HG03432 (cell line): ENCODE results near the gene IL13RA1.
"Not testable (repeated sequence)": the region's sequence is repeated elsewhere in the genome, so short reads cannot be mapped to it uniquely, and the experiment has no call there.

ENCODE experiments used
- ATAC-seq: cut with Tn5 transposase; IDR thresholded peaks from one replicate; pipeline ENCODE4 v1.9.1; 2021; ENCODE audit warnings: mild to moderate bottlenecking, moderate library complexity; ENCODE audit not compliant: unreplicated experiment

IL13RA1 gene

DNA sequence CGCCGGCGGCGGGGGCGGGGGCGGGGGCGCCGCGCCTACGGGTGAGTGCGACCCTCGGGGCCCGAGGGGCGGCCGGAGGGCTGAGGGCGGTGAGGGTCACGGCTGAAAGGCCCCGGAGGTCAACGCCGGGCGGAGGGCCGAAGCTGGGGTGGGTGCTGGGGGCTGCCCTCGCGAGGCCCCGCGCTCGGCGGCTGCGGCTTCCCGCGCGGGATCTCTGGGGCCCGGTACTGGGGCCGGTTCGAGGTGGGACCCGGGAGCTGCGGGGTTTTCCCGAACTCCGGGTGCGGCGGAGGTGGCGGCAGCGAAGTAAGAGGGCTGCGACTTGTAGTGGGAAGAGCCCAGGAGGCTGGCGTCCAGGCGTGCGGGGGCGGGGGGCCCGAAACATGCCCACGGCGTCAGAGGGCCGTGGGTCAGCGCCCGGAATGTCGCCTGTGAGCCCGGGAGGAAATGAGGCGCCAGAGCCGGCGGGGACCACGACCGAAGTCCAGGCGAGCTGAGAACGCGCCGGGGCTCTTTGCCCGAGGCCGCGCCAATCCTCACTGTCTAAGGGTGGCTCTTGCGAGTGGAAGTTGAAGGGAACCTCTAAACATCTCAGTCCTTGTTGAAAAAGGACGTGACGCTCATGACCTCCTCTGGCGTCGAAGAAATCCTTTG, 407 bp downstream of the IL13RA1 start:
- peak; percentile 17 for ATAC-seq

- no peak for ATAC-seq
Measured at GRCh38 chrX:118729042-118729652, 1.7 kb downstream of the IL13RA1 start.

DNA sequence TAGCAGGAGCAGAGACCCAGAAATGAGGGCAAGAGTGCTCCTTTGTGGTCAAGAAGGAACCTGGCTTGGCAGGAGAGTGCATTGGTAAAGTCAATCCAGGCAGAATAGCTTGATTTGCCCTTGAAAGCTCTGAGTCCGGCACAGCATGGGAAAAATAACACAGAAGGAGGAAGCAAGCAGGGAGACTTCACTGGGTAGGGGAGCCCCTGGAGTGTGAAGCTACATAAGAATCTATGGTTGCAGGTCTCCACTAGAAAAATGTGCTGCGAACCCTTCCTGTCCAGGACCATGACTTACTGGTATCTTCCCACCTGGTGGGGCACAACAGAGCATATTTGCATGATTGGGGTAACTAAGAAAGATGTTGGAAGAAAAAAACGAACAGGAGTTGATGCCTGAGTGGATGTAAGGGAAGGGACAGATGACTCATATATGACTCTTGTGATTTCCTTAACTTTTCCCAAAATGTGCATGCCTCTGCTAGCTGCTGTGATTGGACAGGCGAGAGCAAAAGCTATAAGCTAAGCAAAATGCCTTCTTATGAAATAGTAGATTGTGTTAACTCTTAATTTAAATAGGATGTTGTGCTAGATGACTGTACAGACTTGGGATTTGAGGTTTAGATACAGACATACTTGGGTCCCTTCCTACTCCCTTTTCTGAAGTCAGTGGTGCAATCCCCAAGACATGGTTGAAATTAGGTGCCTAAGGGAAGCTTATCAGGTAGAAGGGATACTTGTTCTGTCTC, 3.3 kb downstream of the IL13RA1 start:
- ATAC-seq: no peak

- not testable (repeated sequence) for ATAC-seq
Measured at GRCh38 chrX:118732551-118732950, 5.1 kb downstream of the IL13RA1 start.

- ATAC-seq: peak; percentile 65
Measured at GRCh38 chrX:118734909-118735308, 7.5 kb downstream of the IL13RA1 start.

DNA sequence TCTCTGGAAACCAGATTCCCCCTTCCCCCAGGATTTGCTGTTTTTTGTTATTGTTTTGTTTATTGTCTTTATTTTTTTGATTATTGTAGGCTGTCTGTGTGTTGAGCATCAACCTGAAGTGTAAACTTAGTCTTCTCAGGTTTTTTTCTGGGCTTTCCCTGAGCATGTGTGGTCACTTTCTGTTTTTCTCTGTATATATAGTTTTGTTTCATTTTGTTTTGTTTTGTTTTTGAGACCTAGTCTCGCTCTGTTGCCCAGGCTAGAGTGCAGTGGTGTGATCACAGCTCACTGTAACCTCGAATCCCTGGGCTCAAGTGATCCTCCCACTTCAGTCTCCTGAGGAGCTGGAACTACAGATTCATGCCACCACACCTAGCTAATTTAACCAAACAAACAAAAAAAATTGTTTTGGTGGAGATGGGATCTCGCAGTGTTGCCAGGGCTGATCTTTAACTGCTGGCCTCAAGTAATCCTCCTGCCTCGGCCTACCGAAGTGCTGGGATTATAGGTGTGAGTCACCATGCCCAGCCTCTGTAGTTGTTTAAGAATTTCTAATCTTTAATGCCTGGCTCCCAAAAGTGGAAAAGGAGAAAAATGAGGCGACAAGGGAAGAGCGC, 9.1 kb downstream of the IL13RA1 start:
- ATAC-seq: peak; percentile 83

DNA sequence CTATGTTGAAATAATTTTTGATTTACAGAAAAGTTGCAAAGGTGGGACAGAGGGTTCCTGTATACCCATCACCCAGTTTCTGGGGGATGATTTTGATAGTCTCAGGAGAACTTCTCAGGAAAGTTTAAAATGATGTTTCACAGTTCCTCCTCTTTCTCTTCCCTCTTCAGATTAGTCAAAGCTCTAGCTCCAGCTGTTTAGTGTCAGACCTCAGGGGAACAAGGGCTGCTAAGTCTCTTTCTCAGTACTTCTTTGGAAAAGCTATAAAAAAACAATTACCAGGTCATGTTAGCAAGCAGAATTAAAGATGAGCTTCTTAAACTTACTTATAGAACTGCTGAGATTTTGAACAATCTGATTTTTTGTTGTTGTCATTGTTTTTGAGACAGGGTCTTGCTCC, 12.2 kb downstream of the IL13RA1 start:
- no peak for ATAC-seq

DNA sequence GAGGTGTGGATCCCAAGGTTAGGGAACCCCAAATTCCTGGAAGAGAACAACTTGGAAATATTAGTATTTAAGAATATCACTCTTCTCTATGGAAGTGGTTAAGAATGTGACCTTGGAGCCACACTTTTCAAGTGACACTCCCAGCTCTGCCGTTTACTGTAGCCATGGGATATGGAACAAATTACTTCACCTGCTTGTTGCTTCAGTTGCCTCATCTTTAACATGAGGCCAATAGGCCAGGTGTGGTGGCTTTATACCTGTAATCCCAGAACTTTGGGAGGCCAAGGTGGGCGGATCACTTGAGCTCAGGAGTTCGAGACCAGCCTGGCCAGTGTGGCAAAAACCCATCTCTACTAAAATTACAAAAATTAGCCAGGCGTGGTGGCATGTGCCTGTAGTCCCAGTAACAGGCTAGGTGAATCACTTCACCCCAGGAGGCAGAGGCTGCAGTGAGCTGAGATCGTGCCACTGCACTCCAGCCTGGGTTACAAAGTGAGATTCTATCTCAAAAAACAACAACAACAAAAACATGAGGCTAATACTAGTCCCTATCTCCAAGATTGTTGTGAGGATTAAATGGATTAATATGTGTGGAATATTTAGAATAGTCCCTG, 13.0 kb downstream of the IL13RA1 start:
- no peak for ATAC-seq

DNA sequence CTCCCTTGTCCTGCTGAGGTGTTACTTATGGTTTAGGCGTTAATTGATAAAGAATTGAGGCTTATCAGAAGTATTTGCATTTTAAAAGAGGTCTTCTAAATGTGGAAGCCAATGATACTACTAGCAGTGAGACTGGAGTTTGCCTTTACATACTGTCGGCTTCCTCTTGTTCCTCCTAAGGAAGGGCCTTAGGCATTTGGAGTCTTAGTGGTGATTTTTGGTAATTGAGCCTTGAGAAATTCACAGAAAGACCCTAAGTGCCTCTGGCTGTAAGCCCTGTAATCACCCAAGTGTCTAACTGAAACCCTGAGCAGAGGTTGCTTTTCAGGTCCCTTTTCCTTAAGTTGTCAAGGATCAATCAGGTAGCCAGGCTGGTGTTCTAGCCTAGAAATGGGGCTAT, 14.8 kb downstream of the IL13RA1 start:
- no peak for ATAC-seq

DNA sequence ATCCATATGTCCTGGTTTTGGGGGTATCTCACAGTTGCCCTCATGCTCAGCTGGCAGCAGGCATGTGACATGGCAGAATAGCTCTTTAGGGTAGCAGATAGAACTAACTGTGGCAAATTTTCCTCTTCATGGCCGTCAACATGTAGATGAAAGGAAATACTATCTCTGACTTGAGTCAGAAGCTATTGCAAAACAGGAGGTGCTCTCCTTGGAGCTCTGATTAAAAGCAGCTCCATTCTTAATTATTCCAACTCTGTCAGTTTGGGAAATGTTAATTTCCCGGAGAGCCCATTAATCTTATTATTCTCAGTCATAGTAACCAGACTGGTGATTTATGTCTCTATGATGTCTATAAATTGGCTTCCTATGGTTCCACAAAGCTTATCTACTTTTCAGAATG, 18.2 kb downstream of the IL13RA1 start:
- no peak for ATAC-seq

- peak; percentile 91 for ATAC-seq
Measured at GRCh38 chrX:118751950-118752783, 24.8 kb downstream of the IL13RA1 start.

DNA sequence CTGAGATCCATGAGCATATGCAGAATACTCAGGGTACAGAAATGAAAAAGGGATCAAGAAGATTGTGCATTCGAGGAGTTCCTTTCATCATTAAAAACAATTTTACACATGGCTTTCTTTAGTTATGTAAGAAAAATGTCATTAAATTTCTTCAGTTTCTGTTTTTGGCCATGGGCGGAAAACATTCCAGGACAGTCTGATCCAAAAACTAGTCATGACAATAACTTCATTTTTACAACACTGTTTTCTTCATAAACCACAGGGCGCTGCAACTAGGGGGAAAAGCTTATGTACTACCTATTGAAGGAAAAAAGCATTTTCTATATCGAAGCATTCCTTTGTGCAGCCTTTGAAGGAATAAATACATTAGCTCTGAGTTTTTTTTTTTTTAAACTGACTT, 28.2 kb downstream of the IL13RA1 start:
- no peak for ATAC-seq

DNA sequence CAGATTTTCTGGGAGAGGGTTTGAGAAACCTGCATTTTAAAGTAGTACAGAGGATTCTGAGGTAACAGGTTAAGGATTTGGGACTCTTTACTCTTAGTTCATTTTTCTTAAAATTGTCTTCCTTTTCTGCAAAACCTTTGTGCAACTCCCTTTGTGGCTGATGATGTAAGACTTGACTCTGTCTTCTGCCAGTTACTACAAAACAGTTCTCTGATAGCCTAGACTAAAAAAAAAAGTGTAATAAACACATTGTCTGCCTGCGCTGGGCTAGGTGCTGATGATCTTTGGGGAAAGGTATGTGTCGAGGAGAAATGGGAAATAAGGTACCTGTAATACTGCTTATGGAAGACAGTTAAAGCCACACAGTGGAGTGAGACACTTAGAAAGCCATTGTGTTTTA, 28.7 kb downstream of the IL13RA1 start:
- no peak for ATAC-seq

DNA sequence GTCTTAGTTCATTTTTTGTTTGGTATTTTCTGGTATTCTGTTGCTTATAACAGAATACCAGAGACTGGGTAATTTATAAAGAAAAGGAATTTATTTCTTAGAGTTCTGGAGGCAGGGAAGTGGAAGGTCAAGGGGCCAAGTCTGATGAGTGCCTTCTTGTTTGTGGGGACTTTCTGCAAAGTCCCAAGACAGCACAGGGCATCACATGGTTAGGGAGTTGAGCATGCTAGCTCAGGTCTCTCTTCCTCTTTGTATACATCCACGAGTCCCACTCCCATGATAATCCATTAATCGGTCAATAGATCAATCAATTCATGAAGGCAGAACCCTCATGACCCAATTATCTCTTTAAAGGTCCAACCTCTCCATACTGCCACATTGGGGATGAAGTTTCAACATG, 31.1 kb downstream of the IL13RA1 start:
- no peak for ATAC-seq

DNA sequence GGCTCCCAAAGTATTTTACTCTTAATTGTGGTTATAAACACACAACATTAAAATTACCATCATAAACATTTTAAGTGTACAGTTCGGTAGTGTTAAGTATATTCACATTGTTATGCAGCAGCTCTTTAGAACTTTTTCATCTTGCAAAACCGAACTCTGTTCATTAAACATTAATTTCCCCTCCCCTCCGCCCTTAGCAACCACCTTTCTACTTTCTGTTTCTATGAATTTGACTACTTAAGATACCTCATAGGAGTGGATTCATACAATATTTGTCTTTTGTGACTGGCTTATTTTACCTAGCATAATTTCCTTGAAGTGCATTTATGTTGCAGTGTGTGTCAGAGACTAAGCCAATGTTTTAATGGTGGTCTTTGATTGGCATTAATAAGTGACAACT, 32.6 kb downstream of the IL13RA1 start:
- ATAC-seq: no peak

- no peak for ATAC-seq
Measured at GRCh38 chrX:118761939-118762707, 34.7 kb downstream of the IL13RA1 start.

GRCh38 chrX:118763489-118763888, 36.1 kb downstream of the IL13RA1 start:
- ATAC-seq: no peak

- no peak for ATAC-seq
Measured at GRCh38 chrX:118764122-118764521, 36.7 kb downstream of the IL13RA1 start.

- no peak for ATAC-seq
Measured at GRCh38 chrX:118770133-118770760, 42.8 kb downstream of the IL13RA1 start.
